KMS-11 (cell line): ENCODE measurements around the gene GCLC.

Experiments used
- H2AFZ ChIP-seq: fragments of 200-600 bp; sonication (generic); 2 replicates; pipeline ENCODE4 v1.6.1; 2016; ENCODE audit warnings: antibody characterized with exemption, mixed run types, low read depth
- H3K27ac ChIP-seq: fragments of 200-600 bp; sonication (generic); 2 replicates; pipeline ENCODE4 v1.6.1; 2016; ENCODE audit warnings: mild to moderate bottlenecking, mixed run types
- H3K27me3 ChIP-seq: fragments of 200-600 bp; sonication (generic); 2 replicates; pipeline ENCODE4 v1.6.1; 2017; ENCODE audit warnings: mild to moderate bottlenecking, low read depth, mixed run types, moderate library complexity; ENCODE audit not compliant: insufficient read depth
- H3K36me3 ChIP-seq: fragments of 200-600 bp; sonication (generic); 2 replicates; pipeline ENCODE4 v1.6.1; 2017; ENCODE audit warnings: mild to moderate bottlenecking, mixed run types; ENCODE audit not compliant: insufficient read depth
- H3K4me1 ChIP-seq: fragments of 200-600 bp; sonication (generic); 2 replicates; pipeline ENCODE4 v1.6.1; 2016; ENCODE audit warnings: mild to moderate bottlenecking, low read depth, mixed run types; ENCODE audit not compliant: poor library complexity, severe bottlenecking
- H3K4me2 ChIP-seq: fragments of 200-600 bp; sonication (generic); 2 replicates; pipeline ENCODE4 v1.7.0; 2016; ENCODE audit warnings: mild to moderate bottlenecking, mixed run types
- H3K4me3 ChIP-seq: fragments of 200-600 bp; sonication (generic); IDR thresholded peaks from 2 replicates; pipeline ENCODE4 v1.6.1; 2017; ENCODE audit warnings: low read depth, low read length, mixed read lengths; ENCODE audit not compliant: insufficient read depth
- H3K79me2 ChIP-seq: fragments of 200-600 bp; sonication (generic); 2 replicates; pipeline ENCODE4 v1.6.1; 2016; ENCODE audit warnings: low read depth, mixed run types; ENCODE audit not compliant: insufficient read depth
- H3K9ac ChIP-seq: fragments of 200-600 bp; sonication (generic); 2 replicates; pipeline ENCODE4 v1.6.1; 2016; ENCODE audit warnings: mild to moderate bottlenecking, mixed run types
- H4K20me1 ChIP-seq: fragments of 200-600 bp; sonication (generic); 2 replicates; pipeline ENCODE4 v1.6.1; 2016; ENCODE audit warnings: mild to moderate bottlenecking, mixed run types; ENCODE audit not compliant: insufficient read depth
- TF ChIP-seq, protein P1 (sequence below): fragments of 200-600 bp; sonication (generic); conservative IDR thresholded peaks from 2 replicates; pipeline ENCODE4 v1.6.1; 2017; ENCODE audit warnings: low read depth, mild to moderate bottlenecking, antibody characterized with exemption, low read length, moderate library complexity, mixed read lengths

The GCLC gene

DNA sequence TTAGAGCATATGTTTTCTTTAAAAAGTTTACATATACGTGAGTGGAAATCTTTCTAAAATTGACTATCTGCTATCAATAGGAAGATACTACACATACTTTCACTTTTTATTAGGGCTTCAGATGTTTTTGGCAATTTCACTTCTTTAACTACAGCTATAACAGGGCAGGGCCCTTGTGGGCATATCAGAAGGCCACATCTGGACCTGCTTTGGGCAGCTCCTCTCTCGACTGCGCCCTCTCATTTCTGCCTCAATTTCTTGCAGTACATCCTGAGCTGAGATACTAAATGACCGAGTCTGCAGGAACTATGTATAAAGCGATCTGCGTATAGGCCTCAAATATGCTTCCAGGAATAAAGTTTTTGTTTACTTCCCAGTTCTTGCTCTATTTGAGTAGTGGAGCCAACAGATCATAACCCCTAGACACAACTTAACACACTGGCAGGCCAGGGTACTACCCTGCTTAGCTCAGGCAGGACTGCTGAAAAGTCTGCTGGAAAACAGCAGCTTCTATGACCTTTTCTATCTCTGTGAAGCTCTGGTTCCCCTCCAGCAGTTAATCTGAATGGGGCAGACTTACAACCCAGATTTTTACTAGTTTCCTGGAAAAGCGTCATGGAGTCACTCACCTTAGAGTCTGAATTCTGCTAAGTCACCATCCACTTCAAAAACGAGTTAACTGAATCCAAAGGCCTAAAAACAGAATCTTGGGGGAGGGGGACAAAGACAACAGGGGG, 12.7 kb downstream of the GCLC start:
- no peak overlapping the region for H3K4me2 ChIP-seq
- no peak overlapping the region for H3K4me3 ChIP-seq
- H3K27ac ChIP-seq, result no peak overlapping the region
- no peak overlapping the region for H3K9ac ChIP-seq
- H3K4me1 ChIP-seq, result peaks cover 14% of the 10 kb centered on the region
- H4K20me1 ChIP-seq, result no peaks in the 10 kb centered on the region
- H2AFZ ChIP-seq, result no peak overlapping the region
- no peaks in the 10 kb centered on the region for H3K27me3 ChIP-seq
- H3K79me2 ChIP-seq, result peaks cover 36% of the 10 kb centered on the region; the same call in 1 of the 2 replicates
- H3K36me3 ChIP-seq, result no peaks in the 10 kb centered on the region
- TF ChIP-seq, protein P1, sequence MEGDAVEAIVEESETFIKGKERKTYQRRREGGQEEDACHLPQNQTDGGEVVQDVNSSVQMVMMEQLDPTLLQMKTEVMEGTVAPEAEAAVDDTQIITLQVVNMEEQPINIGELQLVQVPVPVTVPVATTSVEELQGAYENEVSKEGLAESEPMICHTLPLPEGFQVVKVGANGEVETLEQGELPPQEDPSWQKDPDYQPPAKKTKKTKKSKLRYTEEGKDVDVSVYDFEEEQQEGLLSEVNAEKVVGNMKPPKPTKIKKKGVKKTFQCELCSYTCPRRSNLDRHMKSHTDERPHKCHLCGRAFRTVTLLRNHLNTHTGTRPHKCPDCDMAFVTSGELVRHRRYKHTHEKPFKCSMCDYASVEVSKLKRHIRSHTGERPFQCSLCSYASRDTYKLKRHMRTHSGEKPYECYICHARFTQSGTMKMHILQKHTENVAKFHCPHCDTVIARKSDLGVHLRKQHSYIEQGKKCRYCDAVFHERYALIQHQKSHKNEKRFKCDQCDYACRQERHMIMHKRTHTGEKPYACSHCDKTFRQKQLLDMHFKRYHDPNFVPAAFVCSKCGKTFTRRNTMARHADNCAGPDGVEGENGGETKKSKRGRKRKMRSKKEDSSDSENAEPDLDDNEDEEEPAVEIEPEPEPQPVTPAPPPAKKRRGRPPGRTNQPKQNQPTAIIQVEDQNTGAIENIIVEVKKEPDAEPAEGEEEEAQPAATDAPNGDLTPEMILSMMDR, result no peak

DNA sequence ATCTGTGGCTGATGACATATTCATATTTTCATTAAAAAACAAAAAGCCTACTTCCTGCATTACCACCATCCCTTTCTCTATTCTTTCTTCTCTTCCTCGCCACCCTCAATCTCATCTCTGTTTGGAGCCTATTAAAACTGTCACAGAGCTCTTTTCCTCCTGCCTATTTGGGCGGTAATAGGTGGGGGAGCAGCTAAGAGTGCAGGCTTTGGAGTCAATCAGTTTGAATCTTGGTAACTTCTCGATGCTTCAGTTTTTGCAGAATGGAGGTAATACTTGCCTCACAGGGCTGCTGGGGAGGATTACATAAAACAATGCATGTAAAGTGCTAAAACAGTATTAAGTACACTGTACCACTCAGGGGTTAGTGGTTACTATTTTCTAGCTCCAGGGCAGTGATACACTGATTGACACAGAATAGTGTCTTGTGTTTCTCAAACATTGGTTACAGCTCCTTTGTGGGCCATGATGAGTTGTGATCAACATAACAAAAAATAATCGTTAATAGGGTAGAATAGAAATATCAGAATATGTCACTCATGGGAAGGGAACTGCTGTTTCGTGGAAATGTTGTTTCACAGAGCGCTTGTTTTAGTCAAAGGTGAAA, 14.0 kb downstream of the GCLC start:
- no peaks in the 10 kb centered on the region for H4K20me1 ChIP-seq
- no peak overlapping the region for H3K4me2 ChIP-seq
- H3K27ac ChIP-seq, result no peak overlapping the region
- H3K4me3 ChIP-seq, result no peak overlapping the region
- H3K4me1 ChIP-seq, result peaks cover 14% of the 10 kb centered on the region
- no peaks in the 10 kb centered on the region for H3K36me3 ChIP-seq
- TF ChIP-seq, protein P1, result no peak
- H3K79me2 ChIP-seq, result peaks cover 32% of the 10 kb centered on the region; the same call in 1 of the 2 replicates
- H3K27me3 ChIP-seq, result no peaks in the 10 kb centered on the region
- H3K9ac ChIP-seq, result no peak overlapping the region
- no peak overlapping the region for H2AFZ ChIP-seq

DNA sequence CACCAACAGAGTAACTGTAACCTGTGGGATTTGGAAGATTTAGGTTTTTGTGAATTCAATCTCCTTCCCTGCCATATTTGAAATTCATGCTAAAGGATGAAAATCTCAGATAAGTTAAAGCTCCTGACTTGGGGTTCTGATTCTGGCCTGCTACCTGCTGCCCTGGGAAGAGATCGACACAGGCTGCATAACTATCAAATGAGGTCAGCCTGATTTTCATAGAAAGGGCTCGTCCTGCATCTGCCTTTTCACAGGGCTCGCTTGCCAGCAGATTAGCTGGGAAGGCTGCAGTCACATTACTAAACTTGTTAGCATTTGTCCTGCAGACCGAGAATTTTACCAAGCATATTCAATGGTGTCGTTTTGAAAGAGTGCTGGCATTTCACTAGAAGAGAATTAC, 14.6 kb downstream of the GCLC start:
- H2AFZ ChIP-seq, result no peak overlapping the region

DNA sequence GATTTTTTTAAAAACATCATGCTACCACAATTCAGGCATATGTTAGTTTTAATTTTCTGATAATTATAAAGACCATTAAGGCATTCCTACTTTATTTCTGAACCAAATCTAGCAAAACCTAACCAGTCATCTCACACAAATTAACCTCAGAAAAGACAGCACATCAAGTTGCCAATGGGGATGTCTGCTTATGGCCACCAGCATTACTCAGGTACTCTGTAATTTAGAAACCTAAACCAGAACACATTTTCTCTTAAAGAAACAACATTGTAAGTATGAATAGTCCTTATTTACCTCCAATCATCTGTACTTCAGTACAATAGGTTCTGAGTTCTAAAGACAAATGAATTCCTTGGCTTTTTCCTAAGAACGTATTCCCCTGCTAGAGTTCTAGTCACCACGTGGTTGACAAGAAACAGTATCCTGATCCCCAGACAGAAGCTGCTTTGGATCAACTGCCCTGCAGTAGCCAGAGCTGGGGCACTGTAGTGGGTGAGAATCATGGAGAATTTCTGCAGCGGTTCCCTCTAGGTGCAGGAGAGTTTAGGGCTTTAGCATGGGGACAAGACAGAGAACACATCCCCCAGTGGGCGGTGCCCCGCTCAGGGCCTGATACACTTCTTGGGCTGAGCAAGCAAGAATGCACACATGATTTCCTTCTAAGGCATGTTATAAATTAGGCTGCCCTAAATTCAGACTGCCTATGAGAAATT, 15.4 kb downstream of the GCLC start:
- H3K27me3 ChIP-seq, result no peaks in the 10 kb centered on the region
- H3K9ac ChIP-seq, result no peak overlapping the region
- H4K20me1 ChIP-seq, result no peaks in the 10 kb centered on the region
- H3K4me1 ChIP-seq, result peaks cover 14% of the 10 kb centered on the region
- H3K79me2 ChIP-seq, result peaks cover 22% of the 10 kb centered on the region; the same call in 1 of the 2 replicates
- no peaks in the 10 kb centered on the region for H3K36me3 ChIP-seq
- TF ChIP-seq, protein P1, result no peak
- no peak overlapping the region for H2AFZ ChIP-seq
- H3K27ac ChIP-seq, result no peak overlapping the region
- no peak overlapping the region for H3K4me3 ChIP-seq
- no peak overlapping the region for H3K4me2 ChIP-seq

More for the DNA sequence above, 14.6 kb downstream of the GCLC start:
- H3K79me2 ChIP-seq, result peaks cover 31% of the 10 kb centered on the region; the same call in 1 of the 2 replicates
- H4K20me1 ChIP-seq, result no peaks in the 10 kb centered on the region
- peaks cover 14% of the 10 kb centered on the region for H3K4me1 ChIP-seq
- H3K36me3 ChIP-seq, result no peaks in the 10 kb centered on the region
- no peak overlapping the region for H3K4me2 ChIP-seq
- H3K27me3 ChIP-seq, result no peaks in the 10 kb centered on the region
- no peak overlapping the region for H3K27ac ChIP-seq
- TF ChIP-seq, protein P1, result no peak
- H3K9ac ChIP-seq, result no peak overlapping the region
- H3K4me3 ChIP-seq, result no peak overlapping the region
